Germinal center (tissue), 1 donor: Measurements from ENCODE around the gene KIF6.
A peak's percentile ranks its signal among the peaks of the same experiment; 100 is the strongest.

Experiments
- DNase-seq: peaks from one replicate; pipeline ENCODE4 v3.0.0; 2012; ENCODE audit warnings: mixed read lengths, low spot score

The KIF6 gene

GRCh38 chr6:39347206-39347605 is 378.0 kb downstream of the KIF6 start:
- DNase-seq, result no peak

GRCh38 chr6:39344821-39345280 is 380.4 kb downstream of the KIF6 start:
- no peak for DNase-seq

- DNase-seq, result no peak
Measured at GRCh38 chr6:39343396-39343870, 381.8 kb downstream of the KIF6 start.

- peak; percentile 20 for DNase-seq
Measured at GRCh38 chr6:39342692-39343395, 382.4 kb downstream of the KIF6 start.

GRCh38 chr6:39341937-39342336 is 383.3 kb downstream of the KIF6 start:
- no peak for DNase-seq

GRCh38 chr6:39341352-39341751 is 383.9 kb downstream of the KIF6 start:
- no peak for DNase-seq

- DNase-seq, result no peak
Measured at GRCh38 chr6:39339868-39340550, 385.2 kb downstream of the KIF6 start.

GRCh38 chr6:39339096-39339867 is 385.9 kb downstream of the KIF6 start:
- no peak for DNase-seq

- no peak for DNase-seq
Measured at GRCh38 chr6:39338397-39338796, 386.8 kb downstream of the KIF6 start.

GRCh38 chr6:39335780-39336545 is 389.2 kb downstream of the KIF6 start:
- no peak for DNase-seq

GRCh38 chr6:39333644-39334438 is 391.4 kb downstream of the KIF6 start:
- no peak for DNase-seq

- DNase-seq, result no peak
Measured at GRCh38 chr6:39330476-39330875, 394.7 kb downstream of the KIF6 start.

GRCh38 chr6:39330057-39330456 is 395.2 kb downstream of the KIF6 start:
- peak; percentile 28 for DNase-seq

GRCh38 chr6:39328066-39328465 is 397.1 kb downstream of the KIF6 start:
- no peak for DNase-seq

GRCh38 chr6:39327507-39327906 is 397.7 kb downstream of the KIF6 start:
- no peak for DNase-seq

- DNase-seq, result no peak
Measured at GRCh38 chr6:39322306-39322850, 402.8 kb downstream of the KIF6 start, which contains the start of gene KCNK16. KCNK16 (minus strand) TSS chr6:39322702; CDS start chr6:39322540, 162 bp downstream.

- no peak for DNase-seq
Measured at GRCh38 chr6:39321761-39322160, 403.4 kb downstream of the KIF6 start.

- no peak for DNase-seq
Measured at GRCh38 chr6:39320363-39320984, 404.7 kb downstream of the KIF6 start.

- no peak for DNase-seq
Measured at GRCh38 chr6:39319621-39320362, 405.4 kb downstream of the KIF6 start.
